Heart left ventricle (tissue), 16 donors: Measurements from ENCODE around the gene OR4D1. TPM values are rescaled to one million over a fixed set of nuclear protein-coding genes. Genes with fewer than 3 reads are reported as not detected.

Source experiments
- ATAC-seq, 4 donors: fragments of 200-7000 bp; cut with Tn5 transposase; one replicate each; pipeline ENCODE4 v1.9.1; 2020 to 2022; ENCODE audit warnings: moderate library complexity in 4 of 4, mild to moderate bottlenecking in 3 of 4, moderate number of reproducible peaks in 1 of 4
- DNase-seq, 5 donors: peaks; one replicate each; pipeline ENCODE4 v3.0.0-alpha.2; 2020
- H3K27ac ChIP-seq, 12 donors: fragments of 200-600 bp; sonication (generic) in 4 of 12; one replicate each; pipeline versions ENCODE4 v1.5.0 to v1.8.0; 2016 to 2022; ENCODE audit warnings: mild to moderate bottlenecking in 2 of 12
- H3K27me3 ChIP-seq, 9 donors: fragments of 200-600 bp; sonication (generic) in 2 of 9; one replicate each; pipeline versions ENCODE4 v1.5.1 to v1.8.0; 2016 to 2022; ENCODE audit warnings: mild to moderate bottlenecking in 3 of 9
- H3K36me3 ChIP-seq, 9 donors: fragments of 200-600 bp; sonication (generic) in 2 of 9; one replicate each; pipeline versions ENCODE4 v1.5.0 to v1.8.0; 2018 to 2022; ENCODE audit warnings: mild to moderate bottlenecking in 2 of 9
- H3K4me1 ChIP-seq, 12 donors: fragments of 200-600 bp; sonication (generic) in 4 of 12; one replicate each; pipeline versions ENCODE4 v1.5.0 to v1.8.0; 2016 to 2022; ENCODE audit warnings: mild to moderate bottlenecking in 3 of 12
- H3K4me3 ChIP-seq, 12 donors: fragments of 200-600 bp; sonication (generic) in 4 of 12; one replicate each; pipeline versions ENCODE4 v1.5.0 to v1.8.0; 2017 to 2022; ENCODE audit warnings: mild to moderate bottlenecking in 9 of 12, moderate library complexity in 4 of 12
- H3K9me3 ChIP-seq, 12 donors: fragments of 200-600 bp; sonication (generic) in 4 of 12; one replicate each; pipeline versions ENCODE4 v1.5.0 to v1.8.0; 2016 to 2022; ENCODE audit warnings: mild to moderate bottlenecking in 1 of 12
- CTCF ChIP-seq, 12 donors: fragments of 200-600 bp; sonication (generic) in 4 of 12; IDR thresholded peaks; one replicate each; pipeline versions ENCODE4 v1.5.0 to v1.8.0; 2018 to 2022; ENCODE audit warnings: antibody characterized with exemption in 12 of 12, mild to moderate bottlenecking in 5 of 12
- POLR2A ChIP-seq, 2 donors: fragments of 450-650 bp; IDR thresholded peaks; one replicate each; pipeline ENCODE4 v1.6.1; 2017; ENCODE audit warnings: antibody characterized with exemption in 2 of 2, mild to moderate bottlenecking in 2 of 2, moderate library complexity in 2 of 2
- WGBS, 4 donors: extraction: QIAGEN DNeasy Blood & Tissue Kit in 2 of 4; methylation state at CpG; one replicate each; pipeline versions ENCODE4 v1.1.5 to v1.1.7; 2013 to 2018; 5-methylcytosine and 5-hydroxymethylcytosine counted together
- intact Hi-C, 10 donors: fragments of 100-400 bp; cut with DNase I; formaldehyde crosslinking; loops; one replicate each; pipeline versions ENCODE4 v1.11.1 to v1.14.2; 2022
- polyA plus RNA-seq, 2 donors: library from polyadenylated mRNA; stranded (reverse); fragments of 200-250 nt; gene quantifications; one replicate each; pipeline ENCODE4 v1.2.3, GENCODE V29; 2013
- total RNA-seq, 9 donors: library from RNA; depleted of rRNA in 2 of 9; stranded (reverse); fragments of >200 nt in 2 of 9; fragmentation: NEBNext Ultra II Directional in 3 of 9; extraction: Animal tissue kit (Norgen Biotek cat#: 25700) in 3 of 9; gene quantifications; one replicate each; pipeline versions ENCODE4 v1.1.0 to v1.2.4, GENCODE V29; 2016 to 2023
- donor health status: ischemic (EF 13 %, LVEDD 7.1; RV severe dilation, severe dysfunction).
- donor health status: healthy with polysubstance abuse.
- donor health status: DM: no; HTN: yes; CAD: no.
- donor health status: DM: no; HTN: no; CAD: no.
- donor health status: ischemic (EF 25% LVEDD 6.9; RV normal size, moderate dysfunction).
- donor health status: ischemic (EF 25% LVEDD 5.7; RV mildly dilated, moderate dysfunction).
- donor health status: healthy.
- donor health status: DM: yes; HTN: yes; CAD: no.
- donor health status: ischemic (EF 35%, LVEDD 5.7; RV mildly dilated, moderate dysfunction).
- donor health status: nonischemic (EF 11% LVEDD 7.7; RV severe dilation, severe dysfunction).
- donor health status: DM: yes; HTN: yes; CAD: no.
- donor health status: PGD.
- donor health status: ischemic (EF 29% LVEDD 5.4; RV normal size, mild dysfunction).
- donor health status: nonischemic (EF 23%, LVEDD 6.1; RV moderate dilation, normal function).

Gene OR4D1
- total and polyA plus RNA-seq, 11 donors = not detected

- Histone ChIP-seq H3K27me3 (peaks cover 0 to 34% (median 2%) of the 10 kb centered on the region in 9 donors), H3K9me3 (no peaks in the 10 kb centered on the region), H3K4me1 (peaks cover 0 to 9% (median 0%) of the 10 kb centered on the region in 12 donors), H3K36me3 (no peaks in the 10 kb centered on the region), H3K27ac (no peak overlapping the region), H3K4me3 (no peak overlapping the region)
- WGBS, 4 donors = 42 to 49% (median 45%) methylated on average over 7 of the region's 7 CpGs
- DNase-seq = no peak
- intact Hi-C loops = no loop called here
- TF ChIP-seq POLR2A (IDR thresholded peaks at IDR 0.05) = no peak
- no peak for TF ChIP-seq CTCF (IDR thresholded peaks at IDR 0.05)
- ATAC-seq = no peak
These were observed 39.5 kb downstream of the OR4D1 start for GRCh38 chr17:58187675-58188074.

GRCh38 chr17:58189436-58190146 lies 41.4 kb downstream of the OR4D1 start:
- no peak overlapping the region for H3K27ac ChIP-seq
- no peaks in the 10 kb centered on the region for H3K9me3 ChIP-seq
- H3K27me3 ChIP-seq = peaks cover 0 to 34% (median 2%) of the 10 kb centered on the region in 9 donors
- intact Hi-C loops = no loop called here
- H3K36me3 ChIP-seq = no peaks in the 10 kb centered on the region
- H3K4me1 ChIP-seq = peaks cover 0 to 9% (median 0%) of the 10 kb centered on the region in 12 donors
- TF ChIP-seq POLR2A (IDR thresholded peaks at IDR 0.05) (no peak), CTCF (IDR thresholded peaks at IDR 0.05) (no peak)
- peak in 3 of 5 donors; percentile 35 to 78 (median 52) for DNase-seq
- ATAC-seq = peak in 3 of 4 donors; percentile 66 to 79 (median 67)
- 42 to 58% (median 51%) methylated on average over 7 to 11 of the region's 11 CpGs for WGBS, 4 donors
- H3K4me3 ChIP-seq = no peak overlapping the region

- Histone ChIP-seq H3K36me3 (no peaks in the 10 kb centered on the region), H3K9me3 (no peaks in the 10 kb centered on the region), H3K27ac (no peak overlapping the region), H3K4me1 (peaks cover 0 to 9% (median 0%) of the 10 kb centered on the region in 12 donors), H3K27me3 (peaks cover 0 to 31% (median 2%) of the 10 kb centered on the region in 9 donors), H3K4me3 (no peak overlapping the region)
- TF ChIP-seq CTCF (IDR thresholded peaks at IDR 0.05) = no peak
- TF ChIP-seq POLR2A (IDR thresholded peaks at IDR 0.05) = no peak
- DNase-seq (no peak), ATAC-seq (no peak)
- intact Hi-C loops = no loop called here
- WGBS, 4 donors = 26 to 41% (median 33%) methylated on average over 14 of the region's 14 CpGs
These were observed 43.2 kb downstream of the OR4D1 start for GRCh38 chr17:58191241-58191896.

GRCh38 chr17:58192612-58193011 lies 44.4 kb downstream of the OR4D1 start, which contains the start of gene EPX:
Gene EPX (plus strand): TSS chr17:58192726. CDS start chr17:58192847, 121 bp downstream.
- DNase-seq (no peak), ATAC-seq (no peak)
- Histone ChIP-seq H3K4me1 (peaks cover 0 to 9% (median 0%) of the 10 kb centered on the region in 12 donors), H3K27me3 (peaks cover 0 to 26% (median 5%) of the 10 kb centered on the region in 9 donors), H3K27ac (no peak within 1 kb of the TSS), H3K4me3 (no peak within 1 kb of the TSS), H3K9me3 (no peaks in the 10 kb centered on the region), H3K36me3 (no peaks in the 10 kb centered on the region)
- 31 to 80% (median 34%) methylated on average over 2 to 6 of the region's 6 CpGs for WGBS, 4 donors
- intact Hi-C loops = no loop called here
- TF ChIP-seq POLR2A (IDR thresholded peaks at IDR 0.05) = no peak
- no peak for TF ChIP-seq CTCF (IDR thresholded peaks at IDR 0.05)
